Fibroblast of lung (primary cell): ENCODE data around the gene CAMTA1.

Experiments
- CTCF ChIP-seq, 2 donors: IDR thresholded peaks in 1 of 2; conservative IDR thresholded peaks in 1 of 2; 1 replicate in 1 of 2; 2 replicates in 1 of 2; pipeline ENCODE4 v1.5.1; 2011 to 2012; ENCODE audit warnings: low read length in 2 of 2, control low read depth in 1 of 2, inconsistent platforms in 1 of 2, low read depth in 1 of 2, mild to moderate bottlenecking in 1 of 2
- EZH2 ChIP-seq: IDR thresholded peaks from 2 replicates; pipeline ENCODE4 v1.5.1; 2012; ENCODE audit warnings: low read length, control low read depth, mild to moderate bottlenecking; ENCODE audit errors: missing control alignments

GRCh38 chr1:7234471-7234755, 449.2 kb downstream of the CAMTA1 start:
- no peak for TF ChIP-seq CTCF (conservative IDR thresholded peaks at IDR 0.05 in 1 of 2, IDR thresholded peaks at IDR 0.05 in 1 of 2; ENCODE audit: low read depth in 1 of 2, low read length in 2 of 2)
- TF ChIP-seq EZH2: no peak
